Cardiac muscle cell (in vitro differentiated cells and primary cell): ENCODE results near the gene GAREM1. TPM values are rescaled to one million over a fixed set of nuclear protein-coding genes. Genes with fewer than 3 reads are reported as not detected.

Experiments used
- DNase-seq, 2 donors: peaks; one replicate each; pipeline versions ENCODE4 v3.0.0 to v3.0.0-alpha.2; 2010 to 2017; ENCODE audit warnings: low read depth in 1 of 2, low spot score in 1 of 2
- H3K27ac ChIP-seq: fragments of 200-600 bp; sonication (generic); 2 replicates; pipeline ENCODE4 v1.5.1; 2016
- H3K27me3 ChIP-seq: fragments of 200-600 bp; sonication (generic); 2 replicates; pipeline ENCODE4 v1.6.0; 2016; ENCODE audit warnings: control low read depth
- H3K36me3 ChIP-seq: fragments of 200-600 bp; sonication (generic); 2 replicates; pipeline ENCODE4 v1.5.1; 2016; ENCODE audit warnings: control low read depth
- H3K4me1 ChIP-seq: fragments of 200-600 bp; sonication (generic); 2 replicates; pipeline ENCODE4 v1.8.1; 2017; ENCODE audit warnings: low read depth, mild to moderate bottlenecking, mixed run types
- H3K4me3 ChIP-seq: fragments of 200-600 bp; sonication (generic); 2 replicates; pipeline ENCODE4 v1.5.1; 2016; ENCODE audit warnings: mild to moderate bottlenecking
- H3K9me3 ChIP-seq: fragments of 200-600 bp; sonication (generic); 2 replicates; pipeline ENCODE4 v1.5.1; 2017; ENCODE audit warnings: low read depth, mild to moderate bottlenecking, control low read depth
- polyA plus RNA-seq: library from polyadenylated mRNA; unstranded; fragments of >200 nt; fragmentation: Nextera tagmentation; extraction: Ambion mirVana; gene quantifications from 2 replicates; pipeline ENCODE4 v1.2.1, GENCODE V29; 2016
- total RNA-seq: library from RNA; depleted of rRNA; stranded (reverse); fragments of >200 nt; gene quantifications from 2 replicates; pipeline ENCODE4 v1.2.3, GENCODE V29; 2016
- TF ChIP-seq, protein P1 (sequence below): IDR thresholded peaks from 2 replicates; pipeline ENCODE4 v1.5.1; 2012; ENCODE audit warnings: low read depth, mild to moderate bottlenecking, low read length

The GAREM1 gene
- total and polyA plus RNA-seq, 2 experiments from 2014 or later: 14.2 to 17.3 TPM

DNA sequence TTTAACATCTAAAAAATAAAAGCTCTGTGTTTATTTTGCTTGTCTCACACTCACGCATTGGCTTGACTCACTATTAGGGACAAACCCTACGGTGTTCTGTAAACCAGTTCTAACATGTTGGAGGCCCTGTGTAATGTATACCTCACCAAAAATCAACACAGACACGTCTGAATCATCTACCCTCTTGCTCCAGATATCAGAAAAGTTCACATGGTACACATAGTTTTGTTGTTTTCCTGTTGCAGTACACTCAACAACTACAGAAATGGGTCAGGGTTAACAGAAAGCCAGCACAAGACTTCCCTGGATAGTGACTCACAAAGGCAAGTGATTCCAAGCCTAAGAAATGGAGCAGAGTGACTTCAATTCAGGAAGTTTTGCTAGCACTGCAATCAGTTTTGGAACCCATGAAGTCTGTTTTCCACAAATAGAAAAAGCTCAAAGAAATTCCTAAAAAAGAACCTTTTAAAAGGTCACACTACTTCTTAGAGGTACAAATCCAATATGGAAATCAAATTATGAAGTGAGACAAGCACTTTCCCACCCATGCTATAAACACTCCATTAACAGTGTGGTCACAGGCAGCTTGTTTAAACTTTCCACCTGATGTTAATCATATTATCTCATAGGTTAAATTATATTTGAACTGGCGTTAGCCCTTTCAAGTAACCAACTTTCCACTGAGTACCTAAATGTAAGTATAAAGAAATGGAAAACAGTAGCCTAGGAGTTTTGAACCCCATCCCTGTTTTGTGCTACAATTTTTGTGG is 87.4 kb downstream of the GAREM1 start:
- TF ChIP-seq, protein P1, sequence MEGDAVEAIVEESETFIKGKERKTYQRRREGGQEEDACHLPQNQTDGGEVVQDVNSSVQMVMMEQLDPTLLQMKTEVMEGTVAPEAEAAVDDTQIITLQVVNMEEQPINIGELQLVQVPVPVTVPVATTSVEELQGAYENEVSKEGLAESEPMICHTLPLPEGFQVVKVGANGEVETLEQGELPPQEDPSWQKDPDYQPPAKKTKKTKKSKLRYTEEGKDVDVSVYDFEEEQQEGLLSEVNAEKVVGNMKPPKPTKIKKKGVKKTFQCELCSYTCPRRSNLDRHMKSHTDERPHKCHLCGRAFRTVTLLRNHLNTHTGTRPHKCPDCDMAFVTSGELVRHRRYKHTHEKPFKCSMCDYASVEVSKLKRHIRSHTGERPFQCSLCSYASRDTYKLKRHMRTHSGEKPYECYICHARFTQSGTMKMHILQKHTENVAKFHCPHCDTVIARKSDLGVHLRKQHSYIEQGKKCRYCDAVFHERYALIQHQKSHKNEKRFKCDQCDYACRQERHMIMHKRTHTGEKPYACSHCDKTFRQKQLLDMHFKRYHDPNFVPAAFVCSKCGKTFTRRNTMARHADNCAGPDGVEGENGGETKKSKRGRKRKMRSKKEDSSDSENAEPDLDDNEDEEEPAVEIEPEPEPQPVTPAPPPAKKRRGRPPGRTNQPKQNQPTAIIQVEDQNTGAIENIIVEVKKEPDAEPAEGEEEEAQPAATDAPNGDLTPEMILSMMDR: no peak
- Histone ChIP-seq H3K27me3 (no peaks in the 10 kb centered on the region), H3K27ac (no peak overlapping the region)

DNA sequence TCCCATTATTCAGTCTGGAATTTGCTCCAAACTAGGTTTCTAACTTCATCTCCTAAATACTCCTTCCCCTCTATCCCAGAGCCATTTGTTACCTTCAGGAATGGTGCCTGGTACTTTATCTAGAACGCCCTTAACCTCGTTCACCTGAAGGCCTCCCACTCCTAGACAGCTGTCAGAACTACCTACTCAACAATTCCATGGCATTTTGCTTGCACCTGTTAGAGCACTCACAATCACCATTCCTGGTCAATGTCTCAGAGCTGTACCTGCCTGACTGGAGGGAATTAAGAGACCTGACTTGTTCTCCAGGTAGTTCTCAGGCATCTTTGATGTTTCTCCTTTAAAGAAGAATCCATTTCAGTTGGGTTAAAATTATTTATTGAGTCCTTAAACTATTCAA is 88.9 kb downstream of the GAREM1 start:
- no peak for DNase-seq
- TF ChIP-seq, protein P1: no peak
- Histone ChIP-seq H3K27me3 (no peaks in the 10 kb centered on the region), H3K36me3 (no peaks in the 10 kb centered on the region), H3K27ac (no peak overlapping the region), H3K4me1 (peaks cover 15% of the 10 kb centered on the region), H3K9me3 (no peaks in the 10 kb centered on the region), H3K4me3 (no peak overlapping the region)

More for the DNA sequence above, 87.4 kb downstream of the GAREM1 start:
- Histone ChIP-seq H3K36me3 (no peaks in the 10 kb centered on the region), H3K9me3 (no peaks in the 10 kb centered on the region), H3K4me3 (no peak overlapping the region), H3K4me1 (peaks cover 19% of the 10 kb centered on the region)
- peak in 1 of 2 donors; percentile 93 for DNase-seq

DNA sequence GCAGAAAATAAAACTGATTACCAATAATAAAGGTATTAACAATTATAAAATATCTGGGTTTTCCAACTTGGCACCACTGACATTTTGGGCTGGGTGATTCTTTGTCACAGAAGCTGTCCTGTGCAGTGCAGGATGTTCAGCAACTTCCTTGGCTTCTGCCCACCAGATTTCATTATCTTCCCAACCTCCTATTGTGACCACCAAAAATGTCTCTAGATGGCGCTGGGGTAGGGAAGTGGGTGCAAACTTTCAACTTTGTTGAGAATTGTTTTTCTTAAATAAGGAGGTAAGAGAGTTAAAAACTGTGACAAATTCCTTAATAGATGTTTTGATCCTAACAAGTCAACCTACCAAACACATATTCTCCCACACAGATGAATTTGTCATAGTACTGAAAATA is 90.1 kb downstream of the GAREM1 start:
- TF ChIP-seq, protein P1: peak; percentile 26
- peak in 1 of 2 donors; percentile 47 for DNase-seq
- Histone ChIP-seq H3K4me1 (peaks cover 4% of the 10 kb centered on the region), H3K9me3 (no peaks in the 10 kb centered on the region), H3K36me3 (no peaks in the 10 kb centered on the region), H3K4me3 (no peak overlapping the region), H3K27ac (no peak overlapping the region), H3K27me3 (no peaks in the 10 kb centered on the region)

DNA sequence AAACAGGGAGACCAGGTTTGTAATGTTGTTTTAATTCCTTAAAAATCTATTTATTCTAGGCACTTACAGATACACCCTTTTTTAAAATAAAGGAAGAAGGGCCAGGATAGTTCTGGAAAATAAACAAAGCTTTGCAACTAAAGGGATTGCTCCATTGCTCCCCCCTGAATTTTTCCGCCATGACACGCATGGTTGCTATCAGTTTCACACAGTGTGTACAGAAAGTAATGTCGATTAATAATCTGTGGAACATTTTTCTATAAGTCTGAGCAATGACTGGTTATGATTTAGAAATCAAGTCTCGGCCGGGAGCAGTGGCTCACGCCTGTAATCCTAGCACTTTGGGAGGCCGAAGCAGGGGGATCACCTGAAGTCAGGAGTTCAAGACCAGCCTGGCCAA is 90.8 kb downstream of the GAREM1 start:
- Histone ChIP-seq H3K4me3 (no peak overlapping the region), H3K27ac (no peak overlapping the region), H3K36me3 (no peaks in the 10 kb centered on the region), H3K4me1 (no peaks in the 10 kb centered on the region), H3K27me3 (no peaks in the 10 kb centered on the region), H3K9me3 (no peaks in the 10 kb centered on the region)
- peak in 1 of 2 donors; percentile 41 for DNase-seq
- TF ChIP-seq, protein P1: no peak

DNA sequence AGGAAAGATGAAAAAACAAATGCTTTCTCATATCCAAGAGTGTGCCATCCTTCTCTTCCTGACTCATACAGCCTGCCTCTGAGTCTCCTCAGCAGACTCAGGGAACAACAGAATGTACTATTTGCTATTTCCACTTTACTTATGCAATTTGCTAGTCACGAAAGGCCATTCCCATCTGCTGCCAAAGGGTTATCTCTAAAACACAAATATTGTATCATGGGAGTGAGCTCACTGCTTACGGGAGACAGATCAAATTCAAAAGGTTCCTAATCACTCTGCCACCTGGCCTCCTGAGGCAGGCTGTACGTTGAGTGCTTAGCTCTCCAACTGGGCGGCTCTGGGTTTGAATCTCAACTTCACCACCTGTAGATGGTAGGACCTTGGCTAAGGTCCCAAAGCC is 92.0 kb downstream of the GAREM1 start:
- Histone ChIP-seq H3K9me3 (no peaks in the 10 kb centered on the region), H3K4me1 (peaks cover 4% of the 10 kb centered on the region), H3K36me3 (no peaks in the 10 kb centered on the region), H3K27me3 (no peaks in the 10 kb centered on the region), H3K27ac (no peak overlapping the region), H3K4me3 (no peak overlapping the region)
- TF ChIP-seq, protein P1: no peak
- peak in 1 of 2 donors; percentile 73 for DNase-seq
